Measurements from ENCODE around the gene GAB2. TPM values are rescaled to one million over a fixed set of nuclear protein-coding genes. Genes with fewer than 3 reads are reported as not detected.

The GAB2 gene
- total and polyA plus RNA-seq, 10 of the 15 experiments (the other 5 are each of a cell fraction or from before 2014, with no cell fraction given) = 0.69 to 12.6 (median 3.8) TPM

DNA sequence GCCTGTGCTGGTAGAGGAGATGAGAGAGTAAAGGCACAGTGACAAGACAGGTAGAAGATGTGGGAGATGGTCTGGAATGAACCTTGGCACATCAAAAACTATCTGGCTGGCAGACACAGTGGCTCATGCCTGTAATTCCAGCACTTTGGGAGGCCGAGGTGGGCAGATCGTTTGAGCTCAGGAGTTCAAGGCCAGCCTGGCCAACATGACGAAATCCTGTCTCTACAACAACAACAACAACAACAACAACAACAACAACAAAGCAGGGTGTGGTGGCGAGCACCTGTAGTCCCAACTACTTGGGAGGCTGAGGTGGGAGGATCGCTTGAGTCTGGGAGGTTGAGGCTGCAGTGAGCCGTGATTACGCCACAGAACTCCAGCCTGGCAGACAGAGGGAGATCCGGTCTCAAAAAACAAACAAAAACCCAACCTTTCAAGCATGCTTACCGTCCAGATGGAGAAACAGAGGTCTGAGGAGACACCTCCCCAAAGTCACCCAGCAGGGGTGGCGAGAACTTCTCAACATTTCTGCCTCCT lies 240.9 kb downstream of the GAB2 start:
- Histone ChIP-seq H3K36me3 (ENCODE audit: control insufficient read depth in 2 of 2, insufficient read depth in 2 of 2, low read length in 1 of 2) (peaks cover 0 to 4% of the 10 kb centered on the region in 2 experiments; a peak in 3 of 4 replicates), H3K4me2 (ENCODE audit: control insufficient read depth, insufficient read depth) (no peak overlapping the region), H3K4me1 (ENCODE audit: control insufficient read depth, insufficient read depth, low read length) (no peaks in the 10 kb centered on the region), H2AFZ (ENCODE audit: control insufficient read depth, low read depth, low read length) (no peak overlapping the region), H3K4me3 (no peak overlapping the region), H4K20me1 (ENCODE audit: control insufficient read depth, insufficient read depth) (no peaks in the 10 kb centered on the region), H3K79me2 (ENCODE audit: control insufficient read depth, insufficient read depth, low read length) (no peaks in the 10 kb centered on the region), H3K9me3 (replicated peaks; ENCODE audit: control insufficient read depth, insufficient read depth, low read length) (no peaks in the 10 kb centered on the region), H3K27ac (ENCODE audit: control insufficient read depth, insufficient read depth) (no peak overlapping the region), H3K9ac (ENCODE audit: control insufficient read depth, insufficient read depth, low read length) (no peak overlapping the region), H3K27me3 (replicated peaks in 1 of 2; ENCODE audit: control insufficient read depth in 2 of 2, insufficient read depth in 2 of 2, low read length in 1 of 2) (no peaks in the 10 kb centered on the region)
- SMC1A ChIA-PET (ENCODE audit: uncharacterized antibody, unreplicated experiment) = no interaction called here
- in situ Hi-C loops (cut with MboI) (no loop called here), intact Hi-C loops (cut with micrococcal nuclease; ENCODE audit: unreplicated experiment) (no loop called here)
- RAD21 ChIA-PET (ENCODE audit: unreplicated experiment) = no interaction called here
- CTCF ChIA-PET = no interaction called here
- POLR2A ChIA-PET = no interaction called here
- no peak for DNase-seq (ENCODE audit: low read depth, low spot score)
- 82% methylated on average over 10 of the region's 10 CpGs for WGBS (ENCODE audit: insufficient coverage, insufficient replicate concordance, low lambda C conversion rate, missing lambda C conversion rate)
- no TSS peak for BruUV-seq (replicated peaks)
- no peak for ATAC-seq
- no peak for FAIRE-seq
- TF ChIP-seq NFYA (IDR thresholded peaks at IDR 0.05; ENCODE audit: borderline replicate concordance, low read depth, low read length) (no peak), BACH1 (IDR thresholded peaks at IDR 0.05; ENCODE audit: borderline replicate concordance) (no peak), SMC3 (IDR thresholded peaks at IDR 0.05; ENCODE audit: borderline replicate concordance, low read length) (no peak), EZH2 (IDR thresholded peaks at IDR 0.05; ENCODE audit: borderline replicate concordance, control insufficient read depth, low read depth, low read length) (no peak), ESRRA (IDR thresholded peaks at IDR 0.05; ENCODE audit: low read length) (no peak)
- TF ChIP-seq, protein P1, sequence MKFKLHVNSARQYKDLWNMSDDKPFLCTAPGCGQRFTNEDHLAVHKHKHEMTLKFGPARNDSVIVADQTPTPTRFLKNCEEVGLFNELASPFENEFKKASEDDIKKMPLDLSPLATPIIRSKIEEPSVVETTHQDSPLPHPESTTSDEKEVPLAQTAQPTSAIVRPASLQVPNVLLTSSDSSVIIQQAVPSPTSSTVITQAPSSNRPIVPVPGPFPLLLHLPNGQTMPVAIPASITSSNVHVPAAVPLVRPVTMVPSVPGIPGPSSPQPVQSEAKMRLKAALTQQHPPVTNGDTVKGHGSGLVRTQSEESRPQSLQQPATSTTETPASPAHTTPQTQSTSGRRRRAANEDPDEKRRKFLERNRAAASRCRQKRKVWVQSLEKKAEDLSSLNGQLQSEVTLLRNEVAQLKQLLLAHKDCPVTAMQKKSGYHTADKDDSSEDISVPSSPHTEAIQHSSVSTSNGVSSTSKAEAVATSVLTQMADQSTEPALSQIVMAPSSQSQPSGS (IDR thresholded peaks at IDR 0.05; ENCODE audit: low read length) = no peak
- TF ChIP-seq, protein P2, sequence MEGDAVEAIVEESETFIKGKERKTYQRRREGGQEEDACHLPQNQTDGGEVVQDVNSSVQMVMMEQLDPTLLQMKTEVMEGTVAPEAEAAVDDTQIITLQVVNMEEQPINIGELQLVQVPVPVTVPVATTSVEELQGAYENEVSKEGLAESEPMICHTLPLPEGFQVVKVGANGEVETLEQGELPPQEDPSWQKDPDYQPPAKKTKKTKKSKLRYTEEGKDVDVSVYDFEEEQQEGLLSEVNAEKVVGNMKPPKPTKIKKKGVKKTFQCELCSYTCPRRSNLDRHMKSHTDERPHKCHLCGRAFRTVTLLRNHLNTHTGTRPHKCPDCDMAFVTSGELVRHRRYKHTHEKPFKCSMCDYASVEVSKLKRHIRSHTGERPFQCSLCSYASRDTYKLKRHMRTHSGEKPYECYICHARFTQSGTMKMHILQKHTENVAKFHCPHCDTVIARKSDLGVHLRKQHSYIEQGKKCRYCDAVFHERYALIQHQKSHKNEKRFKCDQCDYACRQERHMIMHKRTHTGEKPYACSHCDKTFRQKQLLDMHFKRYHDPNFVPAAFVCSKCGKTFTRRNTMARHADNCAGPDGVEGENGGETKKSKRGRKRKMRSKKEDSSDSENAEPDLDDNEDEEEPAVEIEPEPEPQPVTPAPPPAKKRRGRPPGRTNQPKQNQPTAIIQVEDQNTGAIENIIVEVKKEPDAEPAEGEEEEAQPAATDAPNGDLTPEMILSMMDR (IDR thresholded peaks at IDR 0.05 in 2 of 3, conservative IDR thresholded peaks at IDR 0.05 in 1 of 3; ENCODE audit: control insufficient read depth in 2 of 3, extremely low read depth in 1 of 3, insufficient read depth in 1 of 3, low read depth in 3 of 3, low read length in 3 of 3) = no peak
- TF ChIP-seq, protein P3, sequence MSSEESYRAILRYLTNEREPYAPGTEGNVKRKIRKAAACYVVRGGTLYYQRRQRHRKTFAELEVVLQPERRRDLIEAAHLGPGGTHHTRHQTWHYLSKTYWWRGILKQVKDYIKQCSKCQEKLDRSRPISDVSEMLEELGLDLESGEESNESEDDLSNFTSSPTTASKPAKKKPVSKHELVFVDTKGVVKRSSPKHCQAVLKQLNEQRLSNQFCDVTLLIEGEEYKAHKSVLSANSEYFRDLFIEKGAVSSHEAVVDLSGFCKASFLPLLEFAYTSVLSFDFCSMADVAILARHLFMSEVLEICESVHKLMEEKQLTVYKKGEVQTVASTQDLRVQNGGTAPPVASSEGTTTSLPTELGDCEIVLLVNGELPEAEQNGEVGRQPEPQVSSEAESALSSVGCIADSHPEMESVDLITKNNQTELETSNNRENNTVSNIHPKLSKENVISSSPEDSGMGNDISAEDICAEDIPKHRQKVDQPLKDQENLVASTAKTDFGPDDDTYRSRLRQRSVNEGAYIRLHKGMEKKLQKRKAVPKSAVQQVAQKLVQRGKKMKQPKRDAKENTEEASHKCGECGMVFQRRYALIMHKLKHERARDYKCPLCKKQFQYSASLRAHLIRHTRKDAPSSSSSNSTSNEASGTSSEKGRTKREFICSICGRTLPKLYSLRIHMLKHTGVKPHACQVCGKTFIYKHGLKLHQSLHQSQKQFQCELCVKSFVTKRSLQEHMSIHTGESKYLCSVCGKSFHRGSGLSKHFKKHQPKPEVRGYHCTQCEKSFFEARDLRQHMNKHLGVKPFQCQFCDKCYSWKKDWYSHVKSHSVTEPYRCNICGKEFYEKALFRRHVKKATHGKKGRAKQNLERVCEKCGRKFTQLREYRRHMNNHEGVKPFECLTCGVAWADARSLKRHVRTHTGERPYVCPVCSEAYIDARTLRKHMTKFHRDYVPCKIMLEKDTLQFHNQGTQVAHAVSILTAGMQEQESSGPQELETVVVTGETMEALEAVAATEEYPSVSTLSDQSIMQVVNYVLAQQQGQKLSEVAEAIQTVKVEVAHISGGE (CRISPR knock-in tag; IDR thresholded peaks at IDR 0.05) = no peak
- TF ChIP-seq, protein P4, sequence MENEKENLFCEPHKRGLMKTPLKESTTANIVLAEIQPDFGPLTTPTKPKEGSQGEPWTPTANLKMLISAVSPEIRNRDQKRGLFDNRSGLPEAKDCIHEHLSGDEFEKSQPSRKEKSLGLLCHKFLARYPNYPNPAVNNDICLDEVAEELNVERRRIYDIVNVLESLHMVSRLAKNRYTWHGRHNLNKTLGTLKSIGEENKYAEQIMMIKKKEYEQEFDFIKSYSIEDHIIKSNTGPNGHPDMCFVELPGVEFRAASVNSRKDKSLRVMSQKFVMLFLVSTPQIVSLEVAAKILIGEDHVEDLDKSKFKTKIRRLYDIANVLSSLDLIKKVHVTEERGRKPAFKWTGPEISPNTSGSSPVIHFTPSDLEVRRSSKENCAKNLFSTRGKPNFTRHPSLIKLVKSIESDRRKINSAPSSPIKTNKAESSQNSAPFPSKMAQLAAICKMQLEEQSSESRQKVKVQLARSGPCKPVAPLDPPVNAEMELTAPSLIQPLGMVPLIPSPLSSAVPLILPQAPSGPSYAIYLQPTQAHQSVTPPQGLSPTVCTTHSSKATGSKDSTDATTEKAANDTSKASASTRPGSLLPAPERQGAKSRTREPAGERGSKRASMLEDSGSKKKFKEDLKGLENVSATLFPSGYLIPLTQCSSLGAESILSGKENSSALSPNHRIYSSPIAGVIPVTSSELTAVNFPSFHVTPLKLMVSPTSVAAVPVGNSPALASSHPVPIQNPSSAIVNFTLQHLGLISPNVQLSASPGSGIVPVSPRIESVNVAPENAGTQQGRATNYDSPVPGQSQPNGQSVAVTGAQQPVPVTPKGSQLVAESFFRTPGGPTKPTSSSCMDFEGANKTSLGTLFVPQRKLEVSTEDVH (IDR thresholded peaks at IDR 0.05; ENCODE audit: low read depth, partially characterized antibody) = no peak
- TF ChIP-seq, protein P5, sequence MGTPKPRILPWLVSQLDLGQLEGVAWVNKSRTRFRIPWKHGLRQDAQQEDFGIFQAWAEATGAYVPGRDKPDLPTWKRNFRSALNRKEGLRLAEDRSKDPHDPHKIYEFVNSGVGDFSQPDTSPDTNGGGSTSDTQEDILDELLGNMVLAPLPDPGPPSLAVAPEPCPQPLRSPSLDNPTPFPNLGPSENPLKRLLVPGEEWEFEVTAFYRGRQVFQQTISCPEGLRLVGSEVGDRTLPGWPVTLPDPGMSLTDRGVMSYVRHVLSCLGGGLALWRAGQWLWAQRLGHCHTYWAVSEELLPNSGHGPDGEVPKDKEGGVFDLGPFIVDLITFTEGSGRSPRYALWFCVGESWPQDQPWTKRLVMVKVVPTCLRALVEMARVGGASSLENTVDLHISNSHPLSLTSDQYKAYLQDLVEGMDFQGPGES (IDR thresholded peaks at IDR 0.05) = no peak
- TF ChIP-seq, protein P6, sequence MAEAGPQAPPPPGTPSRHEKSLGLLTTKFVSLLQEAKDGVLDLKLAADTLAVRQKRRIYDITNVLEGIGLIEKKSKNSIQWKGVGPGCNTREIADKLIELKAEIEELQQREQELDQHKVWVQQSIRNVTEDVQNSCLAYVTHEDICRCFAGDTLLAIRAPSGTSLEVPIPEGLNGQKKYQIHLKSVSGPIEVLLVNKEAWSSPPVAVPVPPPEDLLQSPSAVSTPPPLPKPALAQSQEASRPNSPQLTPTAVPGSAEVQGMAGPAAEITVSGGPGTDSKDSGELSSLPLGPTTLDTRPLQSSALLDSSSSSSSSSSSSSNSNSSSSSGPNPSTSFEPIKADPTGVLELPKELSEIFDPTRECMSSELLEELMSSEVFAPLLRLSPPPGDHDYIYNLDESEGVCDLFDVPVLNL (IDR thresholded peaks at IDR 0.05; ENCODE audit: low read depth, low read length) = no peak
